GOT3 (cell line): ENCODE results near the gene ZNF423.

Experiments used
- DNase-seq: peaks from one replicate; lab custom pipeline; 2025; ENCODE audit warnings: mixed read lengths; lab: John Stamatoyannopoulos, UW

Gene ZNF423

DNA sequence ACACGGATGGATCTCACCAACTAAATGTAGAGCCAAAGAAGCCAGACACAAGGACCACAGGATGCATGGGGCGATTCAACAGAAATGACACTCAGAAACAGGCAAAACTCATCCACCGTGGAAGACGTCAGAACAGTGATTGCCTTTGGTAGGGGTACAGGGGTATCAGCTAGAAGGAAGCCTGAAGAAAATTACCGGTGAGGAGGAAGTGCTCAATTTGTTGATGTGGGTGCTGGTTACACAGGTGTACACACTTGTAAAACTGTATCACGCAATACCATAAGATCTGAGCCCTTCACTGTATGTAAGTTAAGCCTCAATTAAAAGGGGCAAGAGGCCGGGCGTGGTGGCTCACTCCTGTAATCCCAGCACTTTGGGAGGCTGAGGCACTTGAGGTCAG is 256.2 kb downstream of the ZNF423 start:
- DNase-seq = no peak

DNA sequence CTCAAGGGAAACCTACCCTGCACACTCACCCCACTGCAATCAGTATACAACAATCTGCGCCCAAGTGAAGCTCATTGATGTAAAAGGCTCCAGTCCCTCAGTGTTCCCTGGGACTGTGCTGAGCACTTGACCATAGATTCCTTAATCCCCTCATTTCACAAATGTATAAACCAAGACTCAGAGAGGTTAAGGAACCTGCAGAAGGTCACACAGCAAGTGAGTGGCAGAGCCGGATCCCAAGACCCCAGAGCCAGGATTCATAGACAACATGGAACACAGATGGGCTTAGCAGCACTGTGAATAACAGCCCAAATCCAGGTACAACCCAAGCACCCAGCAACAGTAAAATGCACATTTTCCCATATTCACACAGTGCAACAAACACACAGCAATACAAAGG is 256.6 kb downstream of the ZNF423 start:
- DNase-seq = no peak

DNA sequence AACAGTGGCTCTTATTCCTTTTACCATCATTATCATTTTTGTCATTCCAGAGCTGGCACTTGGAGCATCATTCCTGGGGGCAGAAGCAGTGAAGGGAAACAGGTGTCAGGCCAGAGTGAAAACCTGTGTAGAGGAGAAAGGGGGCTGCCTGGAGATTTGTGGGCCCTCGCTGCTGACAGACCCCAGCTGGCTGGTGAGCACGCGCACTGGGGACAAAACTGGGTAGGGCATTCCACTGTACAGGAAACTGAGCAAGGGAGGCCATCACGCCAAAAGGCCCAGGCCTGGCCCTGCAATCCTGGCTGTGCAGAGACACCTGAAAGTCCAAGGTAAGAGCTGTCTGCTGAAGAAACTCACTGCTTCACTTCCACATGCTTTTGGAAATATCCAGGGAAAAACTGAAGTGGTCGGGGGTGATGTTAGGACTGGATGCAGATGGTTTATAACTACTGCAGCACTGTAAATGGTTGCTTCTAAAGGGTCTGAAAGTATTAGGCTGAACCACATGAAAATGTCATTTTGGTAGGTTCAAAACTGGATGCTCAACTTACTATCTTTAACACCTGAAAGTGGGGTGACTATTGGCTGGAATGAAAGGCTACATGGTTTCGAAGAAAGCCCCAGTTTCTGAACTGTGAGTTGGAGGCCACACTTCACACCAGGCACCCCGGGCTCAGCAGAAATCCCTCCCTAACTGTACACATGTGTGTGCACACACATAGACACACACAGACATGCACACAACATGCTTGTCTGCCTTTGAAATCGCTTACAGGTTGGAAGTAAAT is 257.3 kb downstream of the ZNF423 start:
- DNase-seq = no peak

DNA sequence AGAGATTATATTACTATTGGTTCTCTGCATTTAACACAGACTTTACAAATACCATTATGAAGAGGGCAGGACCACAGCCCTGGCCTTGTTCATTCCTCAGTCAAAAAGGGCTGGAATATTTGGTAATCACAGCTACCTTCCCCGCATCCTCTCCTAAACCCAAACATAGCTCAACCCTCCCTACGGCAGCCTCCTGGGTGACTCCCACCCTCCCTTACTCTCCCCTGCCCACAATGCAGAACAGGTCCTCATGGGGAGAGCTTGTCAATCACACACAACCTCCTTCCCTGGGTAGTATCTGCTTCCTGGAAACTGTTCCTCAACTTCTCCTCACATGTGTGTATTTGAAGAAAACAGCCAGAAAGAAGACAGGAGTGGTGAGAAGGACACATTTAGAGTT is 258.1 kb downstream of the ZNF423 start:
- no peak for DNase-seq

DNA sequence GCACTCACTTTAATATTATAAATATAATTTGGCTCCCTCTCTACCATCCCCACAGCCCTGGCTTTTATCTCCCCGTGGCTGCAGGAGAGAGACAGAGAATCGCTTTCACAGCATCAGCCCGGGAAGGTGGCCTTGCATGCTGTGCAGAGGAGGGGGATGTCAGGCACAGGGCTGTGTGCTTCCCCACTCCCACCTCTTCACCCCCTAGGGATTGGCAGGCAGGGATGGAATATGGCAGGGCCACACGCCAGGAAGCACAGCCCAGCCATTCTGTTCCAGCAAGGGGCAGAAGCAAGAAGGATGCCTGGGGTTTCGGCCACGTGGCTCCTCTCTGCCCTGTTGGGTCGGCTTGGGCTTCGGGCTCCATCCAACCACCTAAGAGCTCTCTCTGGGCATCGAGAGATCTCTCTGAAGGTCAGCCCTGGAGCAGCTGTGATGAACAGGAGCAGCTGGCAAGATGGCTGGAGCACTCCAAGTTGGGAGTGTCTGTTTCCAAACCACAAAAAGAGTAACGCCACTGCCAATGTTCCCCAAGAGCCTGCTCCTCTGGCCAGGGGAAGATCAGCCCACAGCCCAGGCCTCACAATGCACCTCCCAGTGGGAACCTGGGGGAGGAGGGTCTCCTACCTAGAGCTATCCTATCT is 259.1 kb downstream of the ZNF423 start:
- no peak for DNase-seq

DNA sequence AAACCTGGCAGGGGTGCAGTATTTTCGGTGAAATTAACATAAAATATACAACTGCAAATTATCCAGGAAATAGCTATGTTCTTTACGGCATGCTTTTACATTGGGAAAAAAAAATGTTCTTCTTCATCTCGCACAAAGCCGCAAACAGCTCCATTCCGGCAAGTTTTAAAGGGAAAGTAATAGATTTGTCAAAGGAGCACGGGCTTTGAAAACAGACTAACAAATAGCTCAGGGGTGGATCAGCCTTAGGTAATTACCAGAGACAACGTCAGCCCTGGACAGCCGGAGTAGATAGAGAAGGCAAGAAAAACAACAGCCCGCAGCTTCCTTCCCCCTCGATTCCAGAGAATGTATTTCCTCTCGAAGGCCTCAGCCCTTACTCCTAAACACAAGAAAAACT is 259.8 kb downstream of the ZNF423 start:
- DNase-seq = no peak

DNA sequence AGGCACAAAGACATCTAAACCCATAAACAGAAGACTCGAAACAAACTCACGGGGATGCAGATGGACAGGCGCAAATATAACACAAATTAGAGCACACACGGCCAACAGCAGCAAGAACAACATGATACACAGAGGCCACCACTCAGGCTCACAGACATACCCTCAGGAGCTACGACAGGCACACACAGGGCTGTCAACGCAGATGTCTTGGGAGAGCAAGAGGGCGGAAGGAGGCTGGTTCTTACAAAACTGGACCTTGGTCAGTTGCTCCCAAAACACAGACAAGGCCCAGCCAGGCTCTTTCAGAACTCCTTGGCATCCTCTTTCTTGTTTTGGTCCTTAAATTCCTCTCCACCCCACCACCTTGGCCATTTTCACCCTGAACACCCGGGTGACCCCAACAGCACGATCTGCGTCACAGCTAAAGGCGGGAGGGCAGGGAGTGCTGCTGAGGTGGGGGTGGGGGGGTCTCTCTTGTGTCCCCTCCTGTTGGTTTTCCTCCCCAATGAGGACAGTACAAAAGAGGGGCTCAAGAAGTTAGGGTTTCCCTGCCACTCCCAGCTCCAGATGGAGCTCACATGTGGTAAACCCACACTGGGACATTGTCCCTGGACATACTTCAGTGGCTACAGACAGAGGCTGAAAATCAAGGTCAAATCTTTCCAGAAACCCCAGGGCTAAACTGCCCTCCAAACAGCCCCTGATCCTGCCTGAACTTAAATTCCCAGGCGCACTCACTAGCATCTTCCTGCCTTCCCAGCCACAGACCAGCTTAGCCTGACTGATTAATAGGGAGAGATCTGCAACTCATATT is 261.0 kb downstream of the ZNF423 start:
- DNase-seq = no peak

DNA sequence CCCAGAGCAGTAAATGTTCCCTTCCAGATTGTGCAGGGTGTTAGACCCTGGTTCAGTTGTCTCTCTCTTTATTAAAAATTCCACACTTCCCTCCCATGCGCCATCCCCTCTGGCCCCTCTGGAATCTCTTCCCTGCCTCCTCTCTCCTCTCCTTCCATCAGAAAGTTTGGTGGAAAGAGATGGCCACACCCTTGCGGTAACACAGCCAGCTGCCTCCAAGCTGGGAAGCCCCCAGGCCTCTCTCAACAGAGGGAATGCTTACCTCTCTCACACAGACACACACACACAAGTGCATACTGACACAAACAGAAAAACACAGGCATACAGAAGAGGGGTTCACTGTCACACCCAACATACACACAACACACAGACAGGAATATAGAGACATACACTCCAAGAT is 261.8 kb downstream of the ZNF423 start:
- no peak for DNase-seq

DNA sequence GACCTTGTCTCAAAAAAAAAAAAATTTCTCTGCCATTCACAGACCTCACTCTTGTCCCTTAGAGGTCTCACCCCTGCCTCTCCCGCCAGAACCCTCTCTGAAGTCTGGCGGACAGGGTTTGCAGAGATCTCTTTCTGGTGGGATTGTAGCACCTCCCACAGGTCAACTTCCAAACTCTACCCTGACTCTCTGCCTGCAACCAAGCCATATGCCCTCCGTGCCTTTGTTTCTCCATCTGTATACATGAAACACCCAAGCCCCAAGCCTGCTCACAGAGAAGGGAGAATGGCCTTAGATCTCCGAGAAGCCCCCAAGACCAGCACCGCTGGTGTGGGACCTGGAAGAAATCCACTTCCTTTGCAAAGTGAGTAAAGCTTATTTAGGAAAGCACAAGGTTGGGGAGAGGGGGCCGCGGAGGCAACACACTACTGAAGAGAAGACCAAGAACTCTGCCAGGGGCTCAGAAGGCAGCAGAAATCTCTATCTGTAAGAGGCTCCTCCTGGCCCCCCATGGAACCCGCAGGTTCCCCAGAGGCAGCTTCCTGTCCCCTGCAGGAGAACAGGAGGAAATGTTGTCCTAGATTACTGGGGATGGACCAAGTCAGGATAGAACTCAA is 262.4 kb downstream of the ZNF423 start:
- DNase-seq = no peak

DNA sequence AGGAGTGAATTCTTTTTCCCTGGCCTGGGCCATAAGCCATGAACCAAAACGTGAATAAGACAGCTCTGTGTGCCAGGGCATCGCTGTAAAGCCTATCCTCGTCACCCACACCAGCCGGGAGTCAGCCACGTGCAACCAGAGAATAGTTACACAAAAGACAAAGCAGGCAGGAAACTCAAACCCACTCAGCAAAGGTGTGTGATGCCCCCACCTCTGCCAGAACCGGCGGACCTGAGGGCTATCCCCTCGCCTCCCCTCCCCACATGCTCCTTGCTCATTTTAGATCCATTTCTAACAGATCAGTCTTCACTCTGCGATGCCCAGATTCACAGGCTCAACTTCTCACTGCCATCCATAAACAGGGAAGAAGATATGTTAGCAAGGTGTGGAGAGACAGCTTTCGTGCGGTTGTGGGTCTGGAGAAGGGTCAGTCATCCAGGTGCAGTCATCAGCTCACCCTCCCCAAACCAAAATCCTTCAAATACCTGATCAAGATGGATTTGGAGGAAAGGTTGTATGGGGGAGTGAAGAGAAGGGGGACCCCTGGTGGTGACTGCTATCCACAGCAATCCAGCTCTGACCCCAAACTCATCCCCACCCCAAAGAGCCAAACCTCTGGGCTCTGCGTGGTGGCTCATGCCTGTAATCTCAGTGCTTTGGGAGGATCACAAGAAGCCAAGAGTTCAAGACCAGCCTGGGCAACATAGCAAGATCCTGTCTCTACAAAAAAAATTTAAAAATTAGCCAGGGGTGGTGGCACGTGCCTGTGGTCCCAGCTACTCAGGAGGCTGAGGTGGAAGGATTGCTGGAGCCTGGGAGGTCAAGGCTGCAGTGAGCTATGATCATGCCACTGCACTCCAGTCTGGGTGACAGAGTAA is 263.1 kb downstream of the ZNF423 start:
- DNase-seq = no peak

DNA sequence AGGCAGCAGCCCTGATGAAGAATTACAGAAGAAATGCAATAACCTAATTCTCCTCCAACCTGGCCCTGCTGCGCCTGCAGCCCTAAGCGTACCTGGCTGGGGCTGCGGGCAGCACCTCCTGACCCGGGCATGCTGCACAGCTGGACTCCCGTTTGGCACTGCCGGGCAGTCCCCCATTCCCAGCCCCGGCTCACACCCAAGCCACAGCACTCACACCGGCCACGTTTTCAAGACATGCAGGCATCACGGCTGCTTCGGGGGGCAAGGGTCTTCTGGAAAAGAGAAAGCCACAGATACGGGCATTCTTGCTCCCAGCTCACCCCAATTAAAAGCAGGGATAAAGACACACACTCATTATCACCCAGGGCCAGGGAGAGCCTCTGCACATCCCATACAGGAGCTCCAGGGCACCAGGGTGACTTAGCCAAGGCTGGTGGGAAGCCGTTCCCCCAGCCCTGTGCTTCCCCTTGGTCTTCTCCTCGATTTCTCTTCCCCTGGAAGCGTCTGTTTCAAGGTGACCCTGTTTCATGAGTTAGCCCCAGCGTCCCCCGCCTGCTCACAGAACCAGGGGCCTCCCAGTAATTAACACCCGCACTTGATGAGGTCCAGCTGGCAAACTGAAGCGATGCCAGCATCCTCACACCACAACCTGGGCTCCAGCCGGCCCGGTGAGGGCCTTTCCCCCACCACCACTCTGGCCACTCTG is 265.6 kb downstream of the ZNF423 start:
- no peak for DNase-seq

DNA sequence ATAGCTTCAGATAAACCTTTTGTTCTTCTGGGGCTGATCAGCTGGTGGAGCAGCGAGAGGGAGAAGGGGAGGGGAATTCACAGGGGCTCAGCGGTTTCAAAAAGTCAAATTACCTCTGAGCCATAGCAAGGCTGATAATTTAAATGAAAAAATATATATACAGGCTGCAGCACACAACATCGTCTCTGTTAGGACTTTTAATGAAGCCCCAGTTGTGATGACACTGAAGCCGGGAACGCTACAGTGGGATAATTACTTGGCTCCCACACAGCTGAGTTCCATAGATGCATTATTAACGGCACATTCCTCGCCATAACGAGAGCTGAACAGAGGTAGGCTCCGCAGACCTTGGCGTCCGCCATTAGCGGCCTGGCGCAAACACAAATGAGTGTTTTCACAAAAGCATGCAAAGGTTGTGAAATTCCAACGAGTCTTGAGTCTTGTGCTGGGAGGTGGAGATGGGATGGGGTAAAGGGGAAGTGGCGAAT is 266.3 kb downstream of the ZNF423 start:
- no peak for DNase-seq

DNA sequence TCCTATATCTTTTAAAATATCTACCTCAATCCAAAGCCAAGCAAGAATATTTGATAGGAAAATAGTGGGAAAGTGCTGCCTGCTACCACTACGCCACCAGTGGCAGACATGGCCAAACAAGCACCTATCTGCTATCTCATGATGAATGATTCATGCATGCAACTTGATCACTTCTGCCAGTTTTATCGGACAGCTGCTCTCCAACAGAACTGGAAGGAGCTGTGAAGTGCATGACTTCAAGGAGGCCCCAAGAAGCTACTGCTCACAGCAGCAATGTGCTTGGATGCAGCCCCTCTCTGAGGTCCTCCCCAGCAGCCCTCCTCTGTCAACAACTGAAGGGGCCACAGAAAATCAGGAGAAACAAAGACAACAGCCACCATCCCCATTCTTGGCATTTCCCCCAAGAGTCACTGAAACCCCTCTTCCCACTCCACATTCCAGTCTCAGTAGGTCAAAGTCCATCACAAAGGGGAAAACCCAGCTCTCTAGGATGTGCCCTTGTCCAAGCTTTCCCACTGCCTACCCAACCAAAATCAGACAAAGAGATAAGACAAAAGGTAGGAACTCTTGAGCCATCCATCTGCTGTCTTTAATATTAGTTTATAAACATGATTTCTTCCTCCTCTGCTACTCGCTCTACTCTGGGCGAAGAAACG is 267.1 kb downstream of the ZNF423 start:
- DNase-seq = no peak

DNA sequence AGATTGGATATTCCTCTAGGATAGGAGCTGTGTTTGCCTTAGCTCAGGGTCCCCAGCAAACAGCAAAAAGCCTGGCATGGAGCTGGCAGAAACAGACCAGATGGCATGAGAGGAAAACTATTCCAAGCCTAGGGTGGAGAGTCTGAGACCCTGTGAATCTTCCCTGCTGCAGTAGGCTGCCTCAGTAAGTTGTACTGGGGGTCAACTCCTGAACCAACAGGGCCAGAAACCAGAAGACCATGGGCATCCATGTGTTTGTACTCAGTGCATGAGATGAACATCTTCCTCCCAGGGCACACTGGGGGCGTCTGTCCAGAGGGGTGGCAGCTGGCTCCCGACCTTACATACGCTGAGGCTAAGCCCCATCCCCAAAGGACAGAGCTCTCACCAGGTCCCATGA is 267.9 kb downstream of the ZNF423 start:
- no peak for DNase-seq

DNA sequence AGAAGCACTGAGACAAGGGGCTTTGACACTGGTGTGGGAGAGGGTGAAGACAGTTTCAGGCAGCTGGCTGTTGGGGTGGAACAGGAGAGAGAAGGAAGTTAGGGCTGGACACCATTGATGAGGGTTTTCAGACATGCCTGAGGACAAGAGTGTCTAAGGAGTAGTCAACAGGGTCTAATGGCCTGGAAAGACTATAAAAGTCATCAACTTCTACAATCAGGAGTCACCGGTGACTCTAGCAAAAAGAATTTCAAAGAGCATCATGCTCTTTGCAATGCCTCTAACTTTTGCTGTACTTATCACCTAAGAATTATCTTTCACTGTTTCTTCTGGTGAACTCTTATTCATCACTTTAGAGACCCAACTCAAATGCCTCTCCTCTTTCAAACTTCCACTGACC is 268.4 kb downstream of the ZNF423 start:
- DNase-seq = no peak

DNA sequence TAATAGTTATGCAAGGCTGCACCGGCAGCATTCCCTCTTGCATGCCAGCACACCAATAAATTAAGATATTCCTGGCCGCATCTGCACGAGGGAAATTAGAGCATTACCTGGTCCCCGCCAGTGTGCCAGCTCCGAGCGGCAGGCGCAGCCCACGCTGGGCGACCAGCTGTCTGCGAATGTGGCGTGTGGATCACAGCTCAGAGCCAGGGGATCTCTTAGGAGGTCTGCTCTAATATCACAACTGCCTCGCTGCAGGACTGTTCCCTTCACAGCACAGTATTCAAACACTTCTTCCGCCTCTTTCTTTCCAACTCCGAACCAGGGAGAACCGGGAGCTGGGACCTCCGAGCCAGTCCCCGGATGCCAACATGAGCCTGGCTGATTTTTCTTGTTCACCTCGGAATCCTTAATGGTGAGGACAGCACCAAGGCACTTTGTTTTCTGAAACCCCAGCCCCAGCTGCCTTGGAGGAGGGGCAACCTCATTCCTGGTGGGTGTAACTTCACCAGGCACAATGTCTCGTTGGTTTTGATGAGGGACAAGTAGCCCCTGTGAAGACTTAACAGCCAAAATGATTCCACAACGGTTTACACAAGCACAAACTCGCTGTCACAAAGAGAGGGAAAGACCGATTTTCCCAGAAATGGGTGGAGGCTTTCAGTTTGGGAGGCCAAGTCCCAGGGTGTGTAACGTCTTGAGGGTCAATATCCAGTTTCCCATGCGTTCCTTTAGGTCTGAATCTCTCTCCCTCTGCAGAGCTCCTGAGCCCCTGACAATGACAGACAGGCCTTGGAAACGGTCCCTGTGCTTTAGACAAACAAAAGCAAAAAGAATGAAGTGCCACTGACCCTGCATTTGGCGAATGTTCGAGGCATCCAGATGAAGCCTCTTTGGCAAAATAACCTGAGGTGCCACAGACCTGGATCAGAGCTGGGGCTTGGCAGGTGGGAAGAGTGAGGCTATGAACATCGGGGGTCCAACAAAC is 269.2 kb downstream of the ZNF423 start:
- DNase-seq = no peak

DNA sequence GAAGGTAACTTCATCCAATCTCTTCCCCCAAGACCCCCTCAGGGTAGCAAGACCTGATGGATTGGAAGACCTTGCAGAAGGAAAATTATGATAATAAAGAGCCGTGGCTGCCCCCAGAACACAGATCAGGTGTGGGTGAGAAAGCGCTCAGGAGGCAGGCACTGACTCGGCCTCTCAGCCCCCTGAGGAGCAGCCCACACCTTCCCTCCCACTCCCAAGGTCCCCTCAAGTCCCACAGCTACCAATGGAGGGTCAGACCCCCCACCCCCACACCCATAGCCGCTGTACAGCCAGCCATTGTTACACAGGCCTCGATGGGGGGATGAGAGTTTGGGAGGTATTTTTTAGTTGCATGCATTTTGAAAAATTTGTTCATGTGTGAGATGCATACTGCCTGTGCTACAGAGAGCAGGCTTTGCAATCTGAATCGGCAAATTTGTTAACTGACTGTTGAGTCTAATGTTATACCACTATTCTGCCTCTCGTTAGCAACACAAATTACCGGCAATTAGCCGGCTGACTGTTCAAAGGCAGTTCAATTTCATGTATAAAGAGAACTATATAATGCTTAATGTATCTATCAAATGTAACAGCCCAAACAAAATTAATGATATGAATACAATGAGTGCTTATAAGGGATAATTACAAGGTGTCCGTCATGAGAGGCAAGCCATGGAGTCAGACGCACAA is 270.6 kb downstream of the ZNF423 start:
- DNase-seq = no peak

DNA sequence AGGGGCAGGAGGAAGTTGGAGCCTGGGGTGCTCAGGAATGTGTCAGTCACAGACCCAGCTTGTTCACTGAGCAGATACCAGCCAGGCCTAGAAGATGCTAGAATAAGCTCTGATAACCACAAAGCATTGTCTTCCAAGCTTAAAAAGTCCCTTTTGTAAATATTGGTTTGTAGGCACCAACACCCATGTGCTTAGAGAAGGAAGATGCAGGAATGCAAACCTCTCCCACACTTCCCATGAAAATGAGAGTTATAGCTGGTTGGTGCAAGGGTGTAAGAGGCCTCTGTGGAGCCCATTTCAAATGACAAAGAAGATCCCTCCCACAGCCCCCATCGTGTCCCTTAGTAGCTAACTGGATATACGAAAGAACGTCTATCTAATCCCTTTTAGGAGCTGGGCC is 272.0 kb downstream of the ZNF423 start:
- DNase-seq = no peak
